Measurements from ENCODE around the gene SLC10A1.
"Not testable (repeated sequence)": the region's sequence is repeated elsewhere in the genome, so short reads cannot be mapped to it uniquely, and the experiment has no call there.

Gene SLC10A1

DNA sequence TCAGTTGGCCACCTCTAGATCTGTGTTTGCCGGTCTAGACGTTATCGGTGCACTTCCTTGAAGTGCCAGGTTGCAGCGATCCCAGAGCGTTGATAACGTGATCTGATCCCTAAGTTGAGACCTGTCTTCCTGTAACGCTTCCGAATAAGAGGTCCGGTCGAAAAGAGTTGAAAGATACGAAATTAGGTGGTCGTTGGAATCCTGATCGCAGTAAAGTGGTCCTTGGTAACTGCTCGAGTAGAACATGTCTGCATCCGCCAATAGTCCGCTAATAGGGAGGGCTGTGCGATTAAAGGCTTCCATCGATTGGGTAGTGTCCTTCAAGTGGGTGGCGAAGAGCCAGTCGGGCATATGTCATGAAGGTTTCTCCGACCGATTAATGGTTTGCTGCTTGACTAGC, 27.4 kb downstream of the SLC10A1 start:
- DNase-seq (ENCODE audit: low read depth) = no peak

DNA sequence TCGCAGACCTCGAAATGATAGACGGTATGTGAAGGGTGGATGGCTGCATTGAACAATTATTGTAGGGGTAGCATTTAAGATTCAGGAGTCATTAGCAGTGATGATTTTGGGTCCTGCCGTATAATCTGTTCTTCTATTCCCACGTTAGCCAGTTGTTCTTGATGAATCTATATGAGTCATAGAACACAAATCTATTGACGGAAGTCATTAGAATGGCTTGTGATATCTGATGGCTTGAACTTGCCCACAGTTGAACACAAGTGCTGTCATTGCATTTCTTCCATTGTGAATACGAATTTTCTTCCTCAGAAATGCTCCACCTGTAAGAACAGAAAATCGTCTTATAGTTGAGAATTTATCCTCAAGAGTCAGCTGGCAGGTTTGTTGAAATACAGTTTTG, 28.2 kb downstream of the SLC10A1 start:
- DNase-seq (ENCODE audit: low read depth) = no peak

DNA sequence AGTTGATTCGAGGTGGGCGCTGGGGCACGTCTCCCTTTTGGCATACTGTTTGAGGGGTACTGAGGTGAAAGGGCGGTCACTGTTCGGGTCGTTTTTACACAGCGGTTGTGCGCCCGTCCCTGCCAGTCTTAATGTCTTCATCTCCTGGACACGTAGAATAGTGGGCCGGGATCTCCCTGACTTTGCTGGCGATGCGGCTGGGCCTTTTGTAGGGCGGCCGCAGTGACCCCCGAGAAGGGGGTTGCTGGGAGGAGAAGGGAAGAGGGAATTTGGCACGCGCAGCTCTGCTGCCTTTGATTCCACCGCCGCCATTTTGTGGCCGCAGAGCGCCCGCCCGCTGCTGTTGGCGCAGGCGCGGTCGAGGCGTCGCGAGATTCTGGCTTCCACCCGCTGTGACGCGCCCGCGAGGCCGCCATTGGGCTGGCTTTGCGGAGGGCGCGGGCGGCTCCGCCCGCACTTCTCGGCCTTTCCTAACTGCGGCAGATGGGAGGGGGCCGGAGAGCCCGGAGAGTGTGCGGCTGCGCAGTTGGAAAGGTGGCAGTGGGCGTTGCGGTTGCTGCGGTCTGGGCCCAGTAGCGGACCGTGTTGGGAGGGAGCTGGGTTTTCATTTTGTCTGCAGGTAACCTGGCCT, 29.6 kb downstream of the SLC10A1 start:
- peak; percentile 90 for DNase-seq (ENCODE audit: low read depth)

DNA sequence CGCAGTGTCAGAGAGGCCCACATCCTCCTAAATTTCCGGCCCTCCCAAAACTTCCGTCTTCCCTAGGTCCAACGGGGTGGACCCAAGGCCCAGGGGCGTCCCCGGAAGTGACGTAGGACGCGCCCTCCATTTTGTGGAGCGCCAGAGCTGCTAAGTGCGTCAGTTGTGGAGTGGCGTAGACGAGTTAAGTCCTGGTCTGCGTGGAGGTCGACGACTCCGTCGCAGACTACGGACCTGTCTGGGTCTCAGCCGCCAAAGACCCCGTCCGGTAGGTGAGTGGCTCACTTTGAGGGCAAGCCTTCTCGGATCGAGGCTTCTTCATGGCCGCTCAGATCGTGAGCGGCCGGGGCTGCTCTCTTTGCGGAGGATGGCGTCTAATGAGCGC, 30.1 kb downstream of the SLC10A1 start, which contains the start of gene SRSF5:
SRSF5 (plus strand) TSS at position 159 of the 385 bp plus-strand sequence. CDS start 1,015 bp downstream, outside the sequence.
- peak; percentile 98 for DNase-seq (ENCODE audit: low read depth)

DNA sequence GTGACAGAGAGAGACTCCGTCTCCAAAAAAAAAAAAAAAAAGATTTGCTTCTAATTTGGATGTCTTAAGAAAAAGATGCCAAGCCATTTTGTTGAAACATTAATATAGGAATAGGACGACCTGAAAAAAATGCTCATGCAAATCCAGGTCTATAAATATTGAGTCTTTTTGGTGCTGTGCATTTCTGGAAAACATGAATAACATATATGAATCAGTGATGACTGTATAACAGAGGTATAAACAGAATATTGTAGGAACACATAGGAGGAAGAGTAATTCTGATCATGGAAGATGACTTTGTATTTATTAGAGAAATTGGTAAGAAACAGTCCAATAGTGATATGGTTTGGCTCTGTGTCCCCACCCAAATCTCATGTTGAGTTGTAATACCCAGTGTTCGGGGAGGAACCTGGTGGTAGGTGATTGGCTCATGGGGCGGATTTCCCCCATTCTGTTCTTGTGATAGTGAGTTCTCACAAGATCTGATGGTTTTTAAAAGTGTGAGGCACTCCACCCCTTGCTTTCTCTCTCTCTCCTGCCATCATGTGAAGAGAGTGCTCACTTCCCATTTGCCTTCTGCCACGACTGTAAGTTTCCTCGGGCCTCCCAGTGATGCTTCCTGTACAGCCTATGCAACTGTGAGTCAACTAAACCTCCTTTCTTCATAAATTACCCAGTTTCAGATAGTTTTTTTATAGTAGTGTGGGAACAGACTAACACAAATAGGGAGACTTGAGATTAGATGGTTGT, 33.1 kb downstream of the SLC10A1 start:
- DNase-seq (ENCODE audit: low read depth) = peak; percentile 56

DNA sequence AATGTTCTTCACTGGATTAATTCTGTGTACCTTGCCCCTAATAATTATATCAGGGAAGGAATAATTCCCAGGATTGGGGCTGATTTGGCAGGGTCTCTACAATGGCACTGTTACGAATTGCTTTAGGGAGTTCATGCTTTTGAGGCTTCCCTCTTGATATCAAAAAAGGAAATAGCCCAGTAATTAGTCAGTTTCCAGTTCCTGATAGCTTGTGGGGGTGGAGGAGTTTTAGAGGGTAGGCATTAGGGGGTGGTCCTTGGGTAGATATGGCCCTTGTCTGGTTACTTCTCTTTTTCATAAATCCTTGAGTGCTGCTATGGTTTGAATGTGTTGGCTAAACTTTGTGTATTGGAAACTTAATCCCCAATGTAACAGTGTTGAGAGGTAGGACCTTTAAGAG, 36.2 kb downstream of the SLC10A1 start:
- DNase-seq (ENCODE audit: low read depth) = no peak

DNA sequence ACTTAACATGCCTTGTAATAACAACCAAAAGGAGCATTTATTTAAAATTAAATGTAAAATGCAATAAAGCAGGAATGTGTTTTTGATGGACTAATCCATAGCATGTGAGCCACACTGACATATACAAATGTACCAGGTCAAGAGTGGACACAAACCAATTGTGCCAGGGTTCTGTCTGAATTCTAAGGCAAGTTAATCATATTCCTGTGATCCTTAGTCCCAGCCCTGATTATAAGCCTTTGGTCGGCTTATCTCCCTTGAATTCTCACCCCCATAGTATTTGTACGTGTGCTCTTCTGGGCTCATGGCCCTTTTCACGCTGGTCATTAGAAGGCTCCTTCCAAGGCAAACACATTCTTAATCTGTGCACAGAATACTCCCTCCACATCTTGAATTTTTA, 40.7 kb downstream of the SLC10A1 start:
- DNase-seq (ENCODE audit: low read depth) = no peak

DNA sequence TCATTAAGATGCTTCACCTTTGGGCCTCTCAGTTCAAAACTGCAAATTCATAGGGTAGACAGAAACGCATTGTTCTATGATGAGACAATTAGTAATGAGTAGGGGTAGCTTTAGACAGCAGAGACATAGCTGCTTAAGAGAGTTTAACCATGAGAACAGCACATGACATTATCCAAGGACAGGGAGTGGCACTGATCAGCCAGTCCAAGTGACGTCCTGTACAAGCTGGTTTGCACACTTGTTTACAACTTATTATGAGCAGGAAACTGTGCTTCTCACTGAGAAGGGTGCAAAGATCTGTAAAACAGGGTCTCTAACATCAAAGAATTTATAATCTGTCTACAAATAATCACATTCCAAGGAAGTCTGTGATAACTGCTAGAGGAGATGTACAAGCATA, 41.3 kb downstream of the SLC10A1 start:
- no peak for DNase-seq (ENCODE audit: low read depth)

DNA sequence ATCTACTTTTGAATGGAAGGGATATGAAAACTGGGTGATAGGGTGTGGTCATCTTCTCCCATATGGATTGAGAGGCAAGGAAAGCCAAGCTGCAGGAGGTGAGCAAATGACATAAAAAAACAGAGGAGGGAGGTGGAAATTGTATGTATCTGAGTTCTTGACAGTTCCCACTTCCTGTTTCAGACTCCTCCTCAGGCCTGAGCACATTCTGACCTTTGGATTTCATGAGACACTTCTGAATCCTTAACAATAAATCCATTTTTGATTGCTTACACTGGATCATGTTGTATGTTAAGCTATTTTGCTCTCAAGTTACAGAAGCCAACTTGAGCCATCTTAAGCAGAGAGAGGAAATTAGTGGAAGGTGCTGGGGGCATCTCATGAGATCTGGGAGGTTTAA, 41.7 kb downstream of the SLC10A1 start:
- DNase-seq (ENCODE audit: low read depth) = no peak

DNA sequence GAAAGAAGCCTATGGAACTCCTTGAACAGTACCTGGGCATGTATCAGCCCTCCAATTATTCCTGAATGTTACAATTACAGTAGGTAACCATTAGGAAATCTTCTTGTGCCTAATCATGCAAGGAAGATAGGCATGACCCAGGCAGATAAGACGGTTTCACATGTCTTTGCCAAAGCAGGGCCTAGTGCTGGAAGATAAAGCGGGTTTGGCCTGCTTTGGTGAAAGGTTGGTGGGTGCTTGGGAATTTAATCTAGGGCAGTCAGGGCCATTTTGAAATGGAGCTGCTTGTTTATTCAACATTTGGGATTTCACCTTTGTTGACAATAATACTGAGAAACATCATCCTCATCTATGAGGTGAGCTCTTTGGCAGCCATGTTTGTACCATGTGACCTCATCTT, 42.6 kb downstream of the SLC10A1 start:
- no peak for DNase-seq (ENCODE audit: low read depth)

DNA sequence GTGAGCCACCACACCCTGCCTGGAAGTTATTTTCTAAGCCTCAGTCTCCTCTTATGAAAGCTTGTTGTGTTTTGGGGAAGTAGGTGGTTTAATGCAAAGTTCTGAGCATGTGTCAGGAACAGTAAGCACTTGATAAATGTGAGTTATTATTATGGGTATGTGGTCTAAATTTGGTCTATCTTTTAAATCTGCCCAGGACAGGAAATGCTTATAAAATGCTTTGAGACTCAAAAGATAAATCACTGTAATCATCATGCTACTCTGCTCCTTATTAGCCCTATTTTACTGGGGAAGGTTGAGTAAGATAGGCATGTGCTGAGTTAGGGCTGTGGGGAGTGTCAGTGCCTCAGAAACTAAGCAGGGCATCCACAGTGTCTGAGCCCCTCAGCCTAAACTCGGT, 43.2 kb downstream of the SLC10A1 start:
- no peak for DNase-seq (ENCODE audit: low read depth)

DNA sequence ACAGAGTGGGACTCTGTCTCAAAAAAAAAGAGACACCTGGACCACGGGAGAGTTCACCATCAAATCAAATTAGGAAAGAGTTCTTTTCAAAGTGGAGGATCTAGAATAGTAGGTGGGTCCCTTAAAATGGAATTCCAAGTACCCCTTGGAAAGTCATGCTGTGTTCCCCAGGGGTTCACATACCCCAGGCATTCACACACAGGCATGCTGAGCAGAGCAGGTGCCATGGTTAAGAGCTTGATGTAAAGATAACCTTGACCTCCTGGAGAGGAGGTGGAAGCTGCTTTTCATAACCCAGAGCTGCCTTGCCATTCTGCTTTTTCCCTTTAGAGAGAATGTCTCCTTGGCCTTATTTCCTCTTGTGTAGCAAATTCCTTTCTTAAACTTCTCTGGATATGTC, 44.3 kb downstream of the SLC10A1 start:
- DNase-seq (ENCODE audit: low read depth) = no peak

DNA sequence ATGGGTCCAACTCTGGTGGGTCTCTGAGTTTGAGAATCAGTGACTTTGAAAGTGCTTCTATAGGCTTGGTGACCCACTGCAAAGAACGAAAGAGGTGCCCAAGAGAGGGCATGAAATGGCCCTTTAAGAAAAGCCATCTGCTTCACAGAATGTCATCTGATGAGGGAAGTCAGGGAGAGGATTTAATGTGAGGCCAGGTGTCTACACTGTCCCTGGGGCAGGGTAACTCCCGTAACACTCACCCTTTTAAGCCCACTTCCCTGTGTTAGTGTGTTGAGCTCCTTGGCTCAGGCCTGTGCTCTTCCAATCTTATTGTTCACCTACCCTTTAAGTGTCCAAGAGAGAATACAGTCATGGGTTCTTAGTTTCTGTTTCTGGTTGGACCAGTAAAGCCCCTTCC, 46.5 kb downstream of the SLC10A1 start:
- DNase-seq (ENCODE audit: low read depth) = no peak

DNA sequence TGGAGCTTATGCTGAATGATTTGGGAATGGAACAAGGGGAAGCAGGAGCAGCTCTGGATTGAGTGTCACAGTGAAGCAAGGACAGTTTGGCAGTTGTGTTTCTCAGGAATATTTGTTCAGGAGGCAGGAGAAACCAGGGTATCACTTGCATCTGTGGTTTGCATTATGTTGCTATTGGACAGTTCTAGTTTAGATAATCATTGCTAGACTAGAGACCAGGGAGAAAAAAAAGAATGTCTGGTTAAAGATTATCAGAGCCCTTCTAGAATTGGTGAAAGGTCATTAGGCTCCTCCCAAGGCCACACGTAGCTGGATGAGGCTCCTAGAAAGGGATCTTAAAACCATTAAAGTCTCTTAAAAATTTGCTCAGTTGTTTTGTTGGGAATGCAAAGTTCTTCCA, 47.1 kb downstream of the SLC10A1 start:
- no peak for DNase-seq (ENCODE audit: low read depth)

DNA sequence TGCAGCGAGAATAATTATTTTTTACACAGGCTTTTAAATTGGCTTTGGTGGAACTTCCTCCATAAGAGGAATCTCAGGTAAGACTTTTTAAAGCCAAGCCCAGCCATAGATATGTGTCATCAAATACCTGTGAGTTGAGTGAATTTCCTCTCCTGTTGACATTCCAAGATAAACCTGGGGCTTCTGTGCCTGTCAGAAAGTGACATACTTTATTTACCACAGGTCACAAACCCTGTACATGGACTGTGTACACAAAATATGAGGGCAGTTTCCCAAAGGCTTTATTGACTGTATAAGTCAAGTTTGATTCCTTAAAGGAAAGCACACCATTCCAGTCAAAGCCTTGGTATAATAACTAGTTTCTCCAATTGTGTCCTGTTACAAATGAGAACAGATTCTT, 56.0 kb downstream of the SLC10A1 start:
- DNase-seq (ENCODE audit: low read depth) = no peak

DNA sequence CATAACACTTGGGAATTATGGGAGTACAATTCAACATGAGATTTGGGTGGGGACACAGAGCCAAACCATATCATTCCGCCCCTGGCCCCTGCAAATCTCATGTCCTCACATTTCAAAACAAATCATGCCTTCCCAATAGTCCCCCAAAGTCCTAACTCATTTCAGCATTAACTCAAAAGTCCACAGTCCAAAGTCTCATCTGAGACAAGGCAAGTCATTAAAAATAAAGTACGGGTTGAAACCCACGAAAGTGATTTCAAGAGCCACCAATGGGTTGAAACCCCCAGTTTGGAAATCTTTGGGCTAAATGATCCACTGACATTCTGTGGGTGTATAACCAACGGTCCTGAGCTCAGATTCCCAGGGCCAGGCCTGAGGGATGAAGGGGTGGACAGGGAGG, 60.6 kb downstream of the SLC10A1 start:
- not testable (repeated sequence) for DNase-seq (ENCODE audit: low read depth)

DNA sequence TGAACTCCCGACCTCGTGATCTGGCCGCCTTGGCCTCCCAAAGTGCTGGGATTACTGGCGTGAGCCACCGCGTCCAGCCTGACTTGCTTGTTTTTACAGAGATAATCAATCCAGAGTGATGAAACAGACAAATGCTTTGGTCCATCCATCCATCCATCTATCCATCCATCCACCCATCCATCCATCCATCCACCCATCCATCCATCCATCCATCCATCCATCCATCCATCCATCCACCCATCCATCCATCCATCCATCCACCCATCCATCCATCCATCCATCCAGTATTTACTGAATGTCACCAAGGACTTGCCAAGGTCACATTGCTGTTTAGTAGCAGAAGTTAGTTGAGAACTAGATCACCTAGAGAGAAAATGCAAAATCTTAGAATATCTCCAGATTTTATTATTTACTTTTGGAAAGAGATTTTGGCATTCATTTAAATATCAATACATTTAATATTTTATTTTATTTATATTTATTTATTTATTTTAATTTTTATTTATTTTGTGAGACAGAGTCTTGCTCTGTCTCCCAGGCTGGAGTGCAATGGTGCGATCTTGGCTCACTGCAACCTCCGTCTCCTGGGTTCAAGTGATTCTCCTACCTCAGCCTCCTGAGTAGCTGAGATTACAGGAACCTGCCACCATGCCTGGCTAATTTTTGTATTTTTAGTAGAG, 65.0 kb downstream of the SLC10A1 start:
- DNase-seq (ENCODE audit: low read depth) = not testable (repeated sequence)

DNA sequence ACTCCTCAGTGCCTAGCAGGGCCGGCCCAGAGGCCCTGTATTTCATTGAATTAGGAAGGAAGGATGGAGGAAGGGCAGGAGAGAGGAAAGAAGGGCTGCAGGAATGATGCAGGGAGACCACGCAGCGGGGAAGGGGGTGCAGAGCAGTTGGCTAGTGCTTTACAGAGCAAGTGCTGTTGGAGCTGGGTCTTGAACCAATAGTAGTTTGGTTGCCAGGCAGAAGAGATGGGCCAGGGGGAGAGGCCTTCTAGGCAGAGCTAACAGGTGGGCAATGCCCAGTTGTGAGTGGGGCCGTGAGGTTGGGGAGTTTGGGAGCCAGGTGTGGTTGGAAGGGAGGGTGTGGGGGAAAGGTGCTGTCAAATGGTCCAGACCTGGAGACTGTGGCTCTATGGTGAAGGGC, 69.2 kb downstream of the SLC10A1 start:
- no peak for DNase-seq (ENCODE audit: low read depth)

DNA sequence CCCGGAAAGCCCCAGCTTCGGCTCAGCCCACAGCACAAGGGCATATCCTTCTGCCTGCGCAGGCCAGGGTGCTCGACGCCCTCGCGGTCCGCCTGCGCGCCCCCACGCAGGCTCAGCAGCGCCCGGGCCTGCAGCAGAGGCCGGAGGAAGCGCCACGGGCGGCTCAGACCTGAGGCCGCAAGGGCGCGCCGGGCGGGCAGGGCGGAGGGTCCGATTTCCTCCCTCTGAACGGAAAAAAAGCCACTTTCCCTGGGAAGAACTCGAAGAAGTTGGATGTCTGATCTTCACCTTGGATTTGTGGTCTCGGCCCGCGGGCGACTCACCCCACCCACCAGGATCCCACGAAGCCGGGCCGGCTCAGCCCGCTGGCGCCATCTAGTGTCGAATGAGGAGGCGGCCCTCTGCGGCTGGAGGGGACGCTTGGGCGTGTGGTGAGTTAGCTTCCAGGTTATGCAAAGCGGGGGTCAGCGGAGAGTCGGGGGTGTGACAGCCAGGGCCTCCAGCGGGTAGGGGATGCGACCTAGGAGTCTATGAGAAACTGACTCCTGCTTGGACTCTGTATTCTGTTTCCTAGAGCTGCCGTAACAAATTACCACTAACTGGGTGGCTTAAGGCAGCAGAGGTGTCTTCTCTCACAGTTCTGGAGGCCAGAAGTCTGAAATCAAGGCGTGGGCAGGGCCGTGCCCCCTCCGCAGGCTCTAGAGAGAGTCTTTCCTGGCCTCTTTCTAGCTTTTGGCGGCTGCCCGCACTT, 70.1 kb downstream of the SLC10A1 start:
- DNase-seq (ENCODE audit: low read depth) = peak; percentile 70

All from ELR (cell line).